HFFc6 (cell line): ENCODE measurements around the gene RPH3AL. TPM values are rescaled to one million over a fixed set of nuclear protein-coding genes. Genes with fewer than 3 reads are reported as not detected.

Experiments
- DNase-seq: peaks from one replicate; pipeline ENCODE4 v3.0.0-alpha.2; 2018
- H3K27ac Mint-ChIP-seq: 2 replicates; pipeline ENCODE4 v1.8.0; 2020; ENCODE audit warnings: mild to moderate bottlenecking, mixed read lengths
- H3K27me3 Mint-ChIP-seq: 2 replicates; pipeline ENCODE4 v1.8.0; 2021; ENCODE audit warnings: mild to moderate bottlenecking, moderate library complexity, mixed read lengths; ENCODE audit not compliant: insufficient read depth
- H3K36me3 Mint-ChIP-seq: 2 replicates; pipeline ENCODE4 v1.8.0; 2021; ENCODE audit warnings: low read depth, mixed read lengths
- H3K4me1 Mint-ChIP-seq: 2 replicates; pipeline ENCODE4 v1.8.0; 2020; ENCODE audit warnings: low read depth, mixed read lengths
- H3K4me3 Mint-ChIP-seq: 2 replicates; pipeline ENCODE4 v1.8.0; 2020; ENCODE audit warnings: mild to moderate bottlenecking, moderate library complexity, mixed read lengths
- H3K9me3 Mint-ChIP-seq: 2 replicates; pipeline ENCODE4 v1.8.0; 2020; ENCODE audit warnings: mild to moderate bottlenecking, mixed read lengths
- total RNA-seq, 6 experiments: library from RNA; stranded (reverse); fragmentation: NEBNext Ultra II Directional; extraction: Animal tissue kit (Norgen Biotek cat#: 25700); gene quantifications; 2 replicates in 1 of 6; 3 replicates in 5 of 6; pipeline ENCODE4 v1.2.3, GENCODE V29; 2021
- TF ChIP-seq, protein P1 (sequence below): fragments of 200-600 bp; sonication (generic); IDR thresholded peaks from 2 replicates; pipeline ENCODE4 v1.5.0; 2021; ENCODE audit warnings: antibody characterized with exemption, mild to moderate bottlenecking

RPH3AL gene
- total RNA-seq, 6 experiments from 2014 or later = 1.4 to 2.4 (median 2.0) TPM

DNA sequence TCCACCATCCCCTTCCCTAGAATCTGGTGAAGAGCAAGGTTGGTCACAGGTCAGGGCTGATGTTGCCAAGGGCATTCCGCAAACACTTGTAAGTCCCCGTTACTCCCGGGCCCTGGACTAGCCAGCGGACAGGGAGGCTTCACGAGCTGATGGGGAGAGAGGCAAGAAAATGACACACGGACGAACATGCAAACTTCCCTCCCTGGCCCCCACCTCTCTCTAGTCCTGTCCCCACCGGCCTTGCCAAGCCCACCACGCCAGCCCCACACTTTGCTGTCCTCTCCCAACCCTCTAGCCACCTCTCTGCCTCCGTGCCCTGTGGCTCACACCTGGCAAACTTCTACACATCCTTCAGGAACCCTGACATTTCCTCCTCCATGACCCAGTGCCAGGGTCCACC, 54.8 kb downstream of the RPH3AL start:
- no peaks in the 10 kb centered on the region for H3K4me1 Mint-ChIP-seq
- TF ChIP-seq, protein P1, sequence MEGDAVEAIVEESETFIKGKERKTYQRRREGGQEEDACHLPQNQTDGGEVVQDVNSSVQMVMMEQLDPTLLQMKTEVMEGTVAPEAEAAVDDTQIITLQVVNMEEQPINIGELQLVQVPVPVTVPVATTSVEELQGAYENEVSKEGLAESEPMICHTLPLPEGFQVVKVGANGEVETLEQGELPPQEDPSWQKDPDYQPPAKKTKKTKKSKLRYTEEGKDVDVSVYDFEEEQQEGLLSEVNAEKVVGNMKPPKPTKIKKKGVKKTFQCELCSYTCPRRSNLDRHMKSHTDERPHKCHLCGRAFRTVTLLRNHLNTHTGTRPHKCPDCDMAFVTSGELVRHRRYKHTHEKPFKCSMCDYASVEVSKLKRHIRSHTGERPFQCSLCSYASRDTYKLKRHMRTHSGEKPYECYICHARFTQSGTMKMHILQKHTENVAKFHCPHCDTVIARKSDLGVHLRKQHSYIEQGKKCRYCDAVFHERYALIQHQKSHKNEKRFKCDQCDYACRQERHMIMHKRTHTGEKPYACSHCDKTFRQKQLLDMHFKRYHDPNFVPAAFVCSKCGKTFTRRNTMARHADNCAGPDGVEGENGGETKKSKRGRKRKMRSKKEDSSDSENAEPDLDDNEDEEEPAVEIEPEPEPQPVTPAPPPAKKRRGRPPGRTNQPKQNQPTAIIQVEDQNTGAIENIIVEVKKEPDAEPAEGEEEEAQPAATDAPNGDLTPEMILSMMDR = no peak
- H3K4me3 Mint-ChIP-seq = no peak overlapping the region
- peaks cover 17% of the 10 kb centered on the region for H3K27me3 Mint-ChIP-seq
- no peak overlapping the region for H3K27ac Mint-ChIP-seq
- no peak for DNase-seq
- no peaks in the 10 kb centered on the region for H3K9me3 Mint-ChIP-seq
- no peaks in the 10 kb centered on the region for H3K36me3 Mint-ChIP-seq

- Mint-ChIP-seq H3K27ac (no peak overlapping the region), H3K36me3 (no peaks in the 10 kb centered on the region), H3K27me3 (peaks cover 21% of the 10 kb centered on the region), H3K9me3 (no peaks in the 10 kb centered on the region), H3K4me3 (no peak overlapping the region), H3K4me1 (no peaks in the 10 kb centered on the region)
- TF ChIP-seq, protein P1 = no peak
- no peak for DNase-seq
These were observed 55.5 kb downstream of the RPH3AL start for GRCh38 chr17:296906-297690.

DNA sequence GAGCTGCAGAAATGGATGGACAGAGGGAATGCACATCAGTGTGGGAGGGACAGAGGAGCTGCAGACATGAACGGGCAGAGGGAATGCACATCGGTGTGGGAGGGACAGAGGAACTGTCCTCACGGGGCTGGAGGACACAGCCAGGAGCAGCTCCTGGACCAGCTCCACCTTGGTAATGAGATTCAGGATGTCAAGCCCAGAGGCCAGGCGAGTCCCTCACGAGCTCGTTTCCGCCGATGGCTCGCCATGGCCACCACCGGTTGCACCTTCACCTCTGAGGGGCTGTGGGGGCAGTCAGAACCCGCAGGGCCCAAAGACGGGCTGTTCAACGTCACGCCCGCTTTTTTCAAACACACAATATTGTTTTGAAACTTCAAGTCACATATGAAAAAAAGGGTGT, 56.2 kb downstream of the RPH3AL start:
- DNase-seq = no peak
- Mint-ChIP-seq H3K27me3 (peaks cover 21% of the 10 kb centered on the region), H3K9me3 (no peaks in the 10 kb centered on the region), H3K4me3 (no peak overlapping the region), H3K36me3 (no peaks in the 10 kb centered on the region), H3K4me1 (no peaks in the 10 kb centered on the region), H3K27ac (no peak overlapping the region)
- TF ChIP-seq, protein P1 = no peak

DNA sequence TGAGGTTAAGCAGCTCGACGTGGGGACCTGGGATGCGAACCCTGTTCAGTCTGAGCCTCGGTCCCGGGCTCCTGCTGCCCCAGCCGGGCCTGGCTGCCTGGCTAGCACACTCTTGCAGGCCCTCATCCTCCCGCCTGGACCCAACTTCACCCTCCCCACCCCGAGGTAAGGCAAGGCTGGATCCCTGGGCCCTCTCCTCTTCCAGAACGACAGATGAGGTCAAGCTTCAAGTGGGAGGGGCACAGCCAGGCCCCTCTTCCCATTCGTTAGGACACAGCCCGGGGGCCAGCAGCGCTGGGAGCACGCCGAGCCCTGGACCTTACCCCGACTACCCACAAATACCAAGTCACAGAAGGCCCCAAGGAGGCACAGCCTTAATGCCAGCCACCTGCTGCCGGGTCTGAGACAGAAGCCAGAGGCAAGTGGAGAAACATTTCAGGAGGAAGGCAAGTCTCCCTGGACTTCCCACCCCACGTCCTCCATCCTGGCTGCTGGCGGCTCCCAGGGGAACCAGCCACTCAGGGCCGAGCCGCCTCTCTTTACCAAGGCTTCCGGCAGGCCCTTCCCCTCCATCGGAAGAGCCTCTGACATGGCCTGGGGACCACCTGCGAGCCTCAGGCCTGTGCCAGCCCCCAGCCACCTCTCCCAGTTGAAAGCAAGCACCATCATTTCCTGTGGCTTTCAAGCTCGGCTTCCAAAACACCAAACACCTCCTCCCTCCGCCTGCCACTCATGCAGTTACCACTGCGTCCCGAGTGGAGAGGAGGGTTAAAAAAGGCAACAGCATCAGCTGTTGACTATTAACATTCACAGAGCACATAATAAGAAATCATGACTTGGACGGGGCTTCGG, 59.9 kb downstream of the RPH3AL start:
- Mint-ChIP-seq H3K36me3 (peaks cover 5% of the 10 kb centered on the region; the same call in 1 of the 2 replicates), H3K4me3 (no peak overlapping the region), H3K9me3 (no peaks in the 10 kb centered on the region), H3K4me1 (no peaks in the 10 kb centered on the region), H3K27me3 (peaks cover 23% of the 10 kb centered on the region), H3K27ac (no peak overlapping the region)
- TF ChIP-seq, protein P1 = no peak
- DNase-seq = no peak

DNA sequence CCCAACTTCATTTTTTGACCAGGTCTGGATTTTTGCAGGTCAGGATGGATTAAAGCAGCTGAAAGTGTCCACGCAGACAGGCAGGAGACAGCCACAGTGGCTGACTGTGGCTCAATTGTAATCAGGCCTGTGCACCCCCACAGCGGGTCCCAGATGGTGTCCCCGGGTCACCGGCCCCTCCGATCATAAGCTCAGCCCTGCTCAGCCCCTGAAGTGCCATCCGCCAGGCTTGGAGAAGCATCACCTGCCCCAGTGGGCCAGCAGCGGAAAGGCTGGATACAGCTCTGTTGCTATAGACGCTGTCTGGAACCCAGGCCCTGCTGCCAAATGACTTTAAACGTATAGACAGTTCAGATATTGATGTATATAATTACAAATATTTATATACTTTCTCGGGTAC, 60.6 kb downstream of the RPH3AL start:
- no peaks in the 10 kb centered on the region for H3K9me3 Mint-ChIP-seq
- H3K27ac Mint-ChIP-seq = no peak overlapping the region
- peaks cover 5% of the 10 kb centered on the region; the same call in 1 of the 2 replicates for H3K36me3 Mint-ChIP-seq
- DNase-seq = no peak
- peaks cover 22% of the 10 kb centered on the region for H3K27me3 Mint-ChIP-seq
- no peaks in the 10 kb centered on the region for H3K4me1 Mint-ChIP-seq
- no peak overlapping the region for H3K4me3 Mint-ChIP-seq
- TF ChIP-seq, protein P1 = no peak
